Fibroblast of mammary gland (primary cell): ENCODE results near the gene GALC.

Experiments used
- DNase-seq: peaks from one replicate; pipeline ENCODE4 v3.0.0-alpha.2; 2010; ENCODE audit warnings: low read depth
- H3K4me3 ChIP-seq: 2 replicates; pipeline ENCODE4 v1.5.1; 2011; ENCODE audit warnings: low read depth, mild to moderate bottlenecking, low read length, moderate library complexity; ENCODE audit not compliant: control insufficient read depth
- CTCF ChIP-seq: conservative IDR thresholded peaks from 2 replicates; pipeline ENCODE4 v1.5.1; 2011; ENCODE audit warnings: low read depth, low read length, inconsistent platforms; ENCODE audit not compliant: control insufficient read depth, insufficient read depth

Gene GALC

GRCh38 chr14:88009486-88009885 lies 16.5 kb upstream of the GALC start:
- H3K4me3 ChIP-seq: no peak overlapping the region
- no peak for TF ChIP-seq CTCF
- DNase-seq: no peak

- no peak for DNase-seq
- no peak overlapping the region for H3K4me3 ChIP-seq
- TF ChIP-seq CTCF: no peak
These were observed 15.2 kb upstream of the GALC start for GRCh38 chr14:88008039-88008742.

GRCh38 chr14:88007608-88008007 lies 14.6 kb upstream of the GALC start:
- no peak for DNase-seq
- H3K4me3 ChIP-seq: no peak overlapping the region
- TF ChIP-seq CTCF: no peak

GRCh38 chr14:88005978-88006851 lies 13.2 kb upstream of the GALC start:
- no peak overlapping the region for H3K4me3 ChIP-seq
- DNase-seq: peak; percentile 13
- no peak for TF ChIP-seq CTCF

- no peak for TF ChIP-seq CTCF
- H3K4me3 ChIP-seq: no peak within 1 kb of the TSS
- peak; percentile 2 for DNase-seq
These were observed 12.1 kb upstream of the GALC start, which contains the start of gene GPR65 for GRCh38 chr14:88005050-88005481. Gene GPR65 (plus strand): TSS chr14:88005135. CDS start chr14:88010848, 5,713 bp downstream.

GRCh38 chr14:88004506-88005036 lies 11.6 kb upstream of the GALC start:
- no peak overlapping the region for H3K4me3 ChIP-seq

More at GRCh38 chr14:88004506-88005036, 11.6 kb upstream of the GALC start:
- no peak for TF ChIP-seq CTCF
- no peak for DNase-seq
